DMS114 treated with DMSO at 0.1 percent for 48 hours (cell line): ENCODE data around the gene SNX11.

Experiments used
- DNase-seq: peaks from one replicate; lab custom pipeline; 2025; ENCODE audit not compliant: unreplicated experiment; lab: John Stamatoyannopoulos, UW

Gene SNX11

GRCh38 chr17:48095611-48096010, 12.0 kb upstream of the SNX11 start:
- DNase-seq = no peak

- DNase-seq = no peak
Observed at GRCh38 chr17:48100160-48100559, 7.4 kb upstream of the SNX11 start.

- DNase-seq = peak; percentile 52
Observed at GRCh38 chr17:48100591-48101011, 7.0 kb upstream of the SNX11 start.

GRCh38 chr17:48101012-48101720, 6.4 kb upstream of the SNX11 start, which contains the start of gene CBX1:
Gene CBX1, minus strand, starts transcription at chr17:48101478. Its CDS starts 24,474 bp downstream, at chr17:48077004.
- peak; percentile 82 for DNase-seq

GRCh38 chr17:48102043-48102750, 5.4 kb upstream of the SNX11 start:
- DNase-seq = no peak

GRCh38 chr17:48102798-48103715, 4.5 kb upstream of the SNX11 start:
- no peak for DNase-seq

GRCh38 chr17:48104440-48104839, 3.1 kb upstream of the SNX11 start:
- no peak for DNase-seq

- DNase-seq = no peak
Observed at GRCh38 chr17:48106802-48107136, 797 bp upstream of the SNX11 start.

GRCh38 chr17:48110761-48111160, 3.2 kb downstream of the SNX11 start:
- no peak for DNase-seq

GRCh38 chr17:48111937-48112241, 4.3 kb downstream of the SNX11 start:
- DNase-seq = no peak

- DNase-seq = no peak
Observed at GRCh38 chr17:48113201-48113676, 5.7 kb downstream of the SNX11 start.

GRCh38 chr17:48121923-48122664, 14.5 kb downstream of the SNX11 start:
- DNase-seq = no peak

GRCh38 chr17:48122665-48123045, 15.1 kb downstream of the SNX11 start:
- no peak for DNase-seq

GRCh38 chr17:48123111-48123510, 15.5 kb downstream of the SNX11 start:
- no peak for DNase-seq

- DNase-seq = no peak
Observed at GRCh38 chr17:48123776-48124388, 16.3 kb downstream of the SNX11 start.

GRCh38 chr17:48125829-48126531, 18.4 kb downstream of the SNX11 start:
- no peak for DNase-seq

GRCh38 chr17:48126532-48126850, 18.9 kb downstream of the SNX11 start:
- no peak for DNase-seq

- no peak for DNase-seq
Observed at GRCh38 chr17:48127371-48128051, 19.9 kb downstream of the SNX11 start.

GRCh38 chr17:48128400-48128799, 20.8 kb downstream of the SNX11 start:
- DNase-seq = no peak
